ENCODE results near the gene BMP7.
A peak's percentile ranks its signal among the peaks of the same experiment; 100 is the strongest.

Gene BMP7

DNA sequence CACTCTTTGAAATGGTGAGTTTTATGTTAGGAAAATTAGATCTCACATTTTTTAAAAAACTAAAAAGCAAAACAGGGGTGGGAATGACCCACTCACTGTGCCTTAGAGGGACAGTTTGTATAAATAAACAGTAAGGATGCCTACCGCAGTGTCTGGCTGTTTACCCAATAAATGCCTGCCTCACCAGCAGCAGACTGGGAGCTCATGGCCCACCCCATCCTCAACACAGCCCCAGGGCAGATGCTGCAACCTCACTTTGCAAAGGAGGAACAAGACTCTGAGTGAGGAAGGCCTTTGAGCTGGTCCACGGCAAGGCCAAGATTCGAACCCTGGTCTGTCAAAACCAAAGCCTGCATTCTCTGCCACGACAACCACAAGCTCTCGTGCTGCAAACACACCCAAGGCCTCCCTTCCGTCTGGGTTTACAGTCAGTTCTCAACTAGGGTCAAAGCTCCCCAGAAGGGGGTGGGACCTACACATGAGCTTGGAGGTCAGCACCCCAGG is 77.8 kb downstream of the BMP7 start:
- no peak for DNase-seq

DNA sequence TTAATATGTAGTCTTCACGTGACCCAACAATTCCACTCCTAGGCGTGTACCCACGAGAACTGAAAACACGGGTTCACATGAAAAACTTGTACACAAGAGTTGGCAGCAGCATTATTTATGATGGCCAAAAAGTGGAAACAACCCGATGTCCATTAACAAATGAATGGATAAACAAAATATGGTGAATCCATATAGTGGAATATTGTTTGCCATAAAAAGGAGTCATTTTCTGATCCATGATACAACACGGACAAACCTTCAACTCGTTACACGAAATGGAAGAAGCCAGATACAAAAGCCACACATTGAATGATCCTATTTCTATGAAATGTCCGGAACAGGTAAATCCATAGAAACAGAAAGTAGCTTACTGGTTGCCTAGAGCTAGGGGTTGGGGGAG is 78.4 kb downstream of the BMP7 start:
- DNase-seq = no peak

DNA sequence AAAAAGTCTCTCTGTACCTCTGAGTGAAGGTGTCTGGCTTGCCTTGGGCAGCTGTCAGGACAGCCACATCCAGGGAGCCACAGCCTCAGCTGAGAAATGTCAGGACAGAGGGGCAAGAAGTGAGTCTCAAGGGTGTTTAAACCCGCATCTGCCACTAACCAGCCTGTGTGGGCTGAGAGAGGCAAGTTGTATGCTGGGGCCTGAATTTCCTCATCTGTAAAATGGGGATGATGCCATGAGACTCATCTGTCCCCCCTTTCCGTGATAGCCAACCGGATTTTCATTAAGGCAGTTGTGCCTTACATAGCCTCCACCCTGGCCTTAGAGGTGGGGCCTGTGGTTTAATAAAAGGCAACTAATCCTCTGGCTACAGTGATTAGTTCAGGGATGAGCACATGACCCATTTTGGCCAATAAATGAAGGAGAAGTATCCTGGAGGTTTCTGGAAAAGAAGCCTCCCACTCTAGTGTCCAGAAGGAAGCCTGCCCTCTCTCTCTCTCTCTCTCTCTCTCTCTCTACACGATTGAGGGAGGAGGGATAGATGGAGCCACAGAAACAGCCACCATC is 79.3 kb downstream of the BMP7 start:
- no peak for DNase-seq

DNA sequence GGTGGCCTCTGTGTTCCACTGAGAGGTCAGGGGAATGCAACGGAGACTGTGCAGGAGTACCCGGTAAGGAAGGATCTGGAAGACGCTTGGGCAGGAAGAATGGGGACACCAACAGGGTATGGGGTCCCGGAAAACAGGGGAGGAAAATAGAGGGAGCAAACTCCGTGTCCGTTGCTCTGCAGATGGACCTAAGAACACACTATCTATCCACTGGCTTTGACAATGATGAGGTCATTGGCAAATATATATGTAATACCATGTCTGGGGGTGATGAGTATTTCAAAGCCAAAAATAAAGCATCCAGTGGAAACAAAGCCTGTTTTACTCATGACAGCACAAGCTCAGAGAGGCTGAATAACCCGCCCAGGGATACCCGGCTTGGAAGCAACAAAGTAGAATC is 80.2 kb downstream of the BMP7 start:
- DNase-seq = no peak

DNA sequence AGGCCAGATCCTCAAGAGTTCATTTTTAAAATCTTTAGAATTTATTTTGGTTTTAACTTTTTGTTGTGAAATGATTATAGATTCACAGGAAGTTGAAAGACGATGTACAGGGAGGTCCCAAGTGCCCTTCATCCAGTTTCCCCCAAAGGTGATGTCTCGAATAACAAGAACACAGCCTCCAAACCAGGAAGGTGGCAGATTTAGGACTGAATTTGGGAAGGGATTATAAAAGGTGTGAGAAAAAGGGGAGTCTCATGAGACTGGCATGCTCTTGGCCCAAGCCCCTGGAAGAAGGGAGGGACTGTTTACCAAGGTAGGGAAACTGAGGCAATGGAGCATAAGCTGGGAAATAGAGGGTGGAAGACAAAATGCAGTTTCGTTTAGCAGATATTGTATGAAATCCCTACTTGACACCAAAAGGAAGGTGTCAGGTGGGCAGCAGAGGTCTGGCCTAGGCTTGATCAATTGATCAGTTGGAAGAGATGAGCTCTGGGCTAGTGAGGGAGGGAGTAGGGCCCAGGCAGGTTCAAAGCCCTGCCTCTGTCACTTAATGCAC is 81.2 kb downstream of the BMP7 start:
- DNase-seq = no peak

DNA sequence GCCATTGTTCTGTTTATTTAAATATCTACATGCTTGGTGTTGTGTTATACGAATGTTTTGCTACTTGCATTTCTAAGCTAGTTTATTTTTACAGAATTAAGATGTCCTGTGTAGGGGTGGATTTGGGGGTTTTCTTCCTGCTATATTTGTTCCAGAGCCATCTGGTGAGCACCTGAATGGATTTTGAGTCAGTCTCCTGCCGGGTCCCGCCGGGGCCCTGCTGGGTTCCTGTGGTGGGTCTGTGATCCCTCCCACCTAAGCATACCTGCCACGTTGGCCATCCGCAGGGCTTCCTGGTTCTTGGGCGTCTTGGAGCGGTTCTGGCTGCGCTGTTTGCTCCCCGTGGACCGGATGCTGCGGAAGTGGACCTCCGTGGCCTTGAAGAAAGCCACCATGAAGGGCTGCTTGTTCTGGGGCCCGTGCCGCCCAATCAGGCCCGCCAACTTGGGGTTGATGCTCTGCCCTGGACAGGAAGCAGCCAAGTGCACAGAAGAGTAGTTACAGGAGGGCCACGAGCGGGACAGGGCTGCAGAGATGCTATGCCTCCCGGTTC is 82.9 kb downstream of the BMP7 start:
- no peak for DNase-seq

DNA sequence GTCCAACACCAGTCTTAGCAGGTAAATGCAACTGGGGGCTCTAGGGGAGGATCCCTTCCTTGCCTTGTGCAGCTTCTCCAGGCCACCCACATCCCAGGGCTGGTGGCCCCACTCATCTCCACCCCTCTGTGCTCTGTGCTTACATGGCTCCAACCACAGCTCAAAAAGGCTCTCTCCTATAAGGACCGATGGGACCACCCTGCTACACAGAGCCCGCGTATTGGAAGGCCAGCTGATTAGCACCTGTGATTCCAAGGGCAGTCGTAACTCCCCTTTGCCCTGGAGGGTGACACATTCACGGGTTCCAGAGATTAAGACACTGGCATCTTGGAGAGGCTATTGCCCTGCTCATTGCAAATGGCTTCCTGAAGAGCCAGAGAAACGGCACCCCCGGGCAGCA is 84.8 kb downstream of the BMP7 start:
- no peak for DNase-seq

DNA sequence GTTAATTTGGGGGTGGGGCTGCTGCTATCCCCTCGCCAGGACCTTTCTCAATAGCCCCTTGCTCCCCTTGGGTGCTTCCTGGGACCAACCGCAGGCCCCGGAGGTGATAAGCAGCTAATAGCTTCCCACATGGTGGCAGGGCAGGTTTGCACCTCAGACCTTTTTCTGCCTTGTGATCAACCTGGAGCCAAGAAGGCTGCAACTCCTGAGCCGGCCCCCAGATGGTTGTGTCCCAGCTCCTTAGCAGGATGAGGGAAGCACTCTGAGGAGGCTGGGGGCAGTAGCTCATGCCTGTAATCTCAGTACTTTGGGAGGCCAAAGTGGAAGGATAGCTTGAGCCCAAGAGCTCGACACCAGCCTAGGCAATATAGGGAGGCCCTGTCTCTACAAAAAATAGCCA is 85.5 kb downstream of the BMP7 start:
- DNase-seq = no peak

DNA sequence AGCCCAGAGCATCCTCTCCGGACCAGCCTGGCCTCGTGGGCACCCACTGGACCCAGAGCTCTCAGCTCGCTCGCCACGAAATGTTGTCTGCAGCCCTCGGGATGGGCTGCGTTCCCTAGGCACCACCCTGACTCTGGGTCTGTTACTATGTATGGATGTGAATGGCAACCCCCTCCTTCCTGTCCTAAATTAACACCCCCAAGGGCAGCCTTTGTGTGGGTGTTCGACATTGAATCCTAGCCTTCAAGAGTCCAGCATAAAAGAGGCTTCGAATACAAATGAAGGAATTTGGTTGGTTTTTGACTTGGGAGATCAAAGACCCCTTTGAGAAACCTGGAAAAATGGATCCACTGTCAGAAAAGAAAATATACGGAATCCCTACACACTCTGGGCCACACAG is 86.1 kb downstream of the BMP7 start:
- no peak for DNase-seq

DNA sequence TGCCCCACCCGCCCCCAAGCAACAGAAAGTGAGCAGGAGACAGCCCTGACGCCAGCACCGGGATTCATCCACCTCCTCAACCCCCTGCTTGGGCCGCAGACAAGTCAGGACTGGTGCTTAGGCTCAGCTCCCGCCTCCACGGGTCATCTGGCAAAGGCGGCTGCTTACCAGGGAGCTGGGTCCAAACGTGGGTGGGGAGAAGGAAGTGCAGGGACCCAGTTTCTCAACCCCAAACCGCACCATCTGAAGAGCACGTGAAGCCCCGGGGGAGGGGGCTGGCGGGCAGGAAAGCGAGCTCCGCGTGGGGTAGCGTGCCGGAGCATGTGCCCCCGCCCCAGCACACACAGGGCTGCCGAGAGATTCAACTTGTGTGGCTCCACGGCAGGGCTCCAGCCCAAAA is 87.2 kb downstream of the BMP7 start:
- no peak for DNase-seq

DNA sequence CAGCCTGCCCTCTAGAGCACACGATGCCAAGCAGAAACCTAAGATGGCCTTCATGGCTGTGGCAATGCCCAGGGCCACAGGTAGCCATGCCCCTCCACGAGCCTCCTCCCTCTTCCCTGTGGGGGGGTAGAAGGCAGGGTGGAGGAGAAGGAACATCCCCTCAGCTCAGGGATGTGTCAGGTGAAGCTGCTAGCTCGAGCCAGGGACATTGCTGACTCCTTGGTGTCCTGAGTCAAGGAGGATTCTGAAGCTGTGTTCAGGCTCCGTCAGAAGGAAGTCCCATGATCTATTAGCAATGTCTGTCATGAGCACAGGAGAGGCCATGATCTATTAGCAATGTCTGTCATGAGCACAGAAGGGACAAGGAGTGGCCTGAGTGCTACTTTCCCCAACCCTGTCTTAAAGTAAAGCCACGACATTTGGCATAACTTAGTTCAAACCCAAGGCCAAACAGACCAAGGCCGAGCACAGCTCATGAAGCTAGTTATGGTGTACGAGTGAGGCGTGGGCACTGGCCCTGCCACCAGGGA is 87.8 kb downstream of the BMP7 start:
- DNase-seq = no peak

DNA sequence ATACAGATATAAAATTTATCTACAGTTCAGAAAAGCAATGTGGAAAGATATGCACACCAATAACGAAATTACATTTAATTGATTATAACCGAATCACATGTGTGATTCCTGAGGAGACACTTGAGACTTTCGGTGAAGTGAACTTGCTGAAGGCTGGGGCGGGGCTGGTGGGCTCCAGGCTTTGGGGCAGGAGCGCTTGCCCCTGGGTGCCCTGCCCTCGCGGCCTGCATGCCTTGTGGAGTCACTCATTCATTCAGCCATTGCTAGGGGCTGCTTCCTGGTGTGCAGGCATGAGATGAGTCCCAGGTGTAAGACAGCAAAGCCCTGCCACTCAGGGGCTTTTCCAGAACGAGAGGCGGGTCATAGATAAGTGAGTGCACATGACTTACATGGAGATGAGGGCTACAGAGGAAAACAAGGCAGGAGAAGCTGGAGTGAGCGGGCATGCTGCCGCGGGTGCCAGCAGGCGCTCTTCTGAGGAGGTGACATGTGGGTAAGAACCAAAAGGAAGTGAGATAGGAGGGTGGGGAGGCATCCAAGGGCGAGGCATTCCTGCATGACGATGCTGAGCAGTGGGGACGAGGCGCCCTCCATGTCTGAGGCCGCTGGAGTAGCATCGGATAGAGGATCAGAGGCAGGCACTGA is 88.7 kb downstream of the BMP7 start:
- no peak for DNase-seq

DNA sequence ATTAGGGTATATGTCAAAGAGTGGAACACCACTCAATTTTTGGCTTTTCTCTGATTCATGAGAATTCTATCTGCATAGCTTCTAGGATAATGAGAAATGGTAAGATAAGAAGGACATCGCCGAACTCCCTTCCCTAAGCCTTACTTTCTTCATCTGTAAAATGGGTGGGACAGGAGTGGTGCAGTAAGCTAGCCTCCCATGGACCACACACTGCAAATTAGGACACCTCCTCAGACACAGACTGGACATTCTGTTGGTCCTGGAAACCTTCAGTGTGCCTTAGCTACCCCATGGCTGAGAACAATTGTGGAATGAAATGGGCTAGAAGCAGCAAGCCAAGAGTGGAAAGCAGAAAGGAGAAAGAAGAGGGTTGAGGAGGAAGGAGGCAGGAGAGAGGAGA is 89.6 kb downstream of the BMP7 start:
- DNase-seq = no peak

DNA sequence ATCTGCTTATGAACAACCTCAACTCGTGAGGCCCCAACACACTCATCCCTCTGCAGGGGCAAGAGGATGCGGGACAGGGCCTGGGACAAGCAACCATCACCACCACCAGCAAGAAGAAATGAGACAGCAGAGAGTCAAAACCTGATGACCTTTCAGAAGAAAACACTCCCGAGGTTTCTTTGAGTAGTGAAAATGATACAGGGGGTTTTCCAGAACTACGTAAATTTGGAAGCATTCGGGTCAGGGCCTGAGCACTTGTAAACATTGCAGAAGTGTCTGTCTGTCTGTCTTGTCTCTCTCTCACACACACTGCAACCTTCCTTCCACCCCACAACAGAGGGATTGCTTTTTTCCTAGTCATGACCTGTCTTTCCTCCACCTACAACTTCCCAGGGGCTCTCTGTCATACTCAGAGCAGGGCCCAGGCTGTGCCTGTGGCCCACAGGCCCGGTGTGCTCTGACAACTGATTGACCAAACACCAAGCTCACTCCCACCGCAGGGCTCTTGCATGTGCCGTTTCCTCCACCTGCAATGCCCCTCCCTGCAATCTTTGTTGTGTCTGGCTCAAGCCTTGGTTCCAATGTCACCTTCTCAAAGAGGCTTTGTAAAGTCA is 90.9 kb downstream of the BMP7 start:
- no peak for DNase-seq

DNA sequence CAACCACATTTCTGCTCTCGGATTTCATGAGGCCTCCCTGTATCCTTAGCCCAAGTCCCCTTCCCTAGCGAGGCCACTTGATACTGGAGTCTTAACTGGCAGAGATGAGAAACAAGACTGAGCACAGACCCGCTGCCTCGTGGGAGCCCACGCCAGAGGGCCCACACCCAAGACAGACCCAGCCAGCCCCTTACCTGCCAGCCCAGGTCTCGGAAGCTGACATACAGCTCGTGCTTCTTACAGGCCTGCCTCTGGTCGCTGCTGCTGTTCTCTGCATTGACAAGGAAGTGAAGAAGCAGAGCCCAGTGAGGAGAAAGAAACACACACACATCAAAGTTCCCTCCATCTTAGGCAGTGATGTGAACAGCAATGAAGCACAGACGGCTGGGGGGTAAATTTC is 91.7 kb downstream of the BMP7 start:
- no peak for DNase-seq

DNA sequence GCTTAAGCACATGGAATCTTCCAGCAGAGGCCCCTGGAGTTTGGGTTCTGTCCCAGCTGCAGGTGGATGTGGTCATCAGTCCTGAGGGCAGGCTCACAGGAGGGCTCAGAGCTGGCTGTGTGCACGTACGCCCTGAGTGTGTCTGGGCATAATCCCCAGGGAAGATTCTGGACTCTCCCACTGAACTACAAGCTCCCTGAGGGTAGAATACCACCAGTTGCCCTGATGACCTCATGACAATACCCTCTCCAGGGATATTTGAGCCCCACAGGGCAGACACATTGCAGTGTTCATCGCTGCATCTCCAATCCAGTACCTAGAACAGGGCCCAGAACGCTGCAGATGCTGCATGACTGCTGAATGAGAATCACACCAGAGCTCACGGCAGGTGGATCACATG is 92.5 kb downstream of the BMP7 start:
- no peak for DNase-seq

DNA sequence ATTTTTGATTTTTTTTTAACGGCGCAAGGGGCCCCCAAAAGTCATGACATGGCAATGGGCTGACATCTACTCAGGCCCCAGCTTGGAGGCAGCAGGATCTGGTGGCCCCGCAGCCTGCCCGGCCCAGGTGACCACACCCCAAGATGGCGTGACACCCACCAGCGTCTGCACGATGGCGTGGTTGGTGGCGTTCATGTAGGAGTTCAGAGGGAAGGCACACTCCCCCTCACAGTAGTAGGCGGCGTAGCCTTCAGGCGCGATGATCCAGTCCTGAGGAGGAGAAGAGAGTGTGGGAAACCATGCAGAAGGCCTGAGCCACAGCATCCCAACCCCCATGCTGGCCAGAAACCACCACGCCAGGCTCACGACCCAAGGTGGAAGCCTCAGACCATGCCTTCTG is 93.4 kb downstream of the BMP7 start:
- DNase-seq = no peak

DNA sequence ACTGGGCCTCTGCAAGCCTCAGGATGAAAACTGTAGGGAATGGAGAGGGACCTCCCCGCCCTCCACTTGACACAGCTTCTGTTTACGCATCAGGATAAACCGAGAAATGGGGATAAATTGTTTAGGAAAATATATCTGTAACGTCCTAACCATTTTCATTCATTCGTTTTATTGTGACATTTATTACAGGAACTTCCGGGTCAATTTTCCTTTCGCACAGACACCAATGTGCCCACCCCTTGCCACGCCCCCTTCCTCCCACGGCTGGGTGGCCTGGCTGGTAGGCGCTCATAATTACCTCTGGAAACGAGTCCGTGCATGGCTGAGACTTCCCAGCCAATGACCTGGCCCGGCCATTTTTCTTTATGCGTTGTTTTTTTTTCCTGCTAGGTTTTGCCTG is 96.1 kb downstream of the BMP7 start:
- no peak for DNase-seq

DNA sequence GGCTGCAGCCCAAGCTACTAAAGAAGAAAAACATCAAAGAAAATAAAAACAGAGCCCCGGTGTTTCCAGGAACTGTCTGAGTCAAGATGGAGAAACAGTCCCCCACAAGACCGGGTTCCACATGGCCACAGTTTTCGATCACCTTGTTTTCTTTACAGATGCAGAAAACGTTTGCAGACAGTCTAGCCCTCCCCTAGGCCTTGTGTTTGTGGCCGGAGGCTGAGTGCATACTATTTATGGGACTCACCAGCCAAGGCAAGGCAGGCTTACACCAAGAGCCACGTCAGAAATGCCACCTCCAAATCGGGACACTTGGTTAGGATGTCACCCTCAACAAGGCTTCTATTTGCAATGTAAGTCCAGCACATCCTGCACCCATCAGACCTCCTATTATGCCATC is 97.3 kb downstream of the BMP7 start:
- no peak for DNase-seq

DNA sequence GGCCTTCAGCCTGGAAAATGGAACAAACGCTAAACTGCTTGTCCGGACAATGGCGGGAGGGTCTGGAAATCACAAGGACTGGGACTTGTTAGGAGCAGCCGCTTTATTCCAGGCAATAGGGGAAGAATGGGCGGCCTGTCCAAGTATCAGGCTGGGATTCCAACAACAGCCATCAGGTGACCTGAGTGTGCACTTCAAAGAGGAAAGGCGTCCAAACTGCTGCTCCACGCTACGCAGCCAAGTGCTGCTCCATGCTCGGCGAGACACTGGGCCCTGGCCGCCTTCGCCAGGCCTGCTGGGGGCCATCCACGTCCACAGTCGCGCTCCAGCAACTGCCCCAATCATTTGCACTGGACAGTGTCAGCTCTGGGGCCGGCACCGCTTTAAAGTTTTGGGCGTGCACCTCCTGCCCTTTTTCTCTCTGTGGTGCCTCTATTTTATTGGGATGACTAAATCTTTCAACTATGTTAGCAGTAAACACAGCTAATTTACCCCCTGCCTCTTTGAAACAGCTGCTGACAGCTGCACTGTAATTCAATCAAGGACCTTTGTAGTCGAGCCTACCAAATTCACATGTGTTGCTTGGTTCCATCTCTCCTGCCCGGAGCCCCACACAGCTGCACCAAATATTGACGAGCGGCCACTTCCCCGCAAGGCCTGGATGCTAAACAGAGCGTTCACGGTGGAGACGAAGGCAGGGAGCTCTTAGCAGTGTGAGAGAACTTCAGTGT is 98.3 kb downstream of the BMP7 start:
- peak; percentile 77 for DNase-seq

DNA sequence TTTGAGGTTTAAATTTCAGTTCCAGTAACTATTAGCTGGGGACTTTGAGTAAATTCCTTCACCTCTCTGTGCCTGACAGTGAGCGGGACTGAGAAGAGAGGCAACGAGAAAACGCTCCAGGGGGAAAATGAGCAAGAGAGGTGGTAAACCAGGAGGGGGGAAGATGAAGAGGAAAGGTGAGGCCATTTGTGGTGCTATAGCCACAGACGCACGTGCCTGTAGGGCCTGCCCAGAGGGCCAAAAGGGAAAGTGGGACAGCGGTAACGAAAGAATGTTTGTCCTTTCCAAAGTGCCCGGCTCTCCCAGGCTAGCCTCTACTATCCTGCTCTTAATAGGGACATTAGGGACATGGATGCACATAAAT is 99.2 kb downstream of the BMP7 start:
- no peak for DNase-seq

DNA sequence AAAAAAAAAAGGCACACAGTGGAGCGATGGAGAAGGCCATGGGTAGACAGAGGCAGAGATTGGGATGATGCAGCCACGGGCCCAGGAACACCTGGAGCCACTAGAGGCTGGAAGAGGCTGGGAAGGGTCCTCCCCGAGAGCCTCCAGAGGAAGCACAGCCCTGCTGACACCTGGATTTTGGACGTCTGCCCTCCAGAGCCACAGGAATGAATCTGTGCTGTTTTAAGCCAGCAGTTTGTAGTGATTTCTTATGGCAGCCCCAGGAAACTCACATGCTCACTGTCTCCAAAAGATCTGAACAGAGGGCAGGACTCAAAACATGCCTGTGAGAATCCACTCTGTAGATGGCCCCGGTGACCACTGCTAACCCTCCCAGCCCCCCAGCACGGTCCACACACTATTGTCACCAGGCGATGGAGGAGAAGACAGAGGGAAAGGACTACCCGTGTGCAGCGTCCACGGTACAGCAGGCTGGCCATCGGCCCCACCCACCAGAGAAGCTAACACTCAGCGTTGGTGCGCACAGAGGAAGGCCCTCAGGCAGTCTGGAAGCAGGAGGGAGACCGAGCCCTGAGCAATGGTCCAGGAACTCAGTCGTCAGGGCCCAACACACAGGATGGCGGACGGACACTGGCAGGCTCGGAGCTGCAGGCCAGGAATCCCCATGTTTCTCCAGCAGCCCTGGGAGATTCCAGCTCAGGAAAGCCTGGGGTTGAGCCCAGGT is 99.7 kb downstream of the BMP7 start:
- DNase-seq = no peak
